MM.1S (cell line): Measurements from ENCODE around the gene LYZL6.

ENCODE experiments used
- EZH2 ChIP-seq: fragments of 300-600 bp; sonication (generic); optimal IDR thresholded peaks from 2 replicates; pipeline ENCODE3; 2017; ENCODE audit warnings: low read depth, mild to moderate bottlenecking, antibody characterized with exemption, low read length, mixed read lengths
- EZH2phosphoT487 ChIP-seq: fragments of 300-600 bp; sonication (generic); IDR thresholded peaks from 2 replicates; pipeline ENCODE4 v1.6.1; 2018; ENCODE audit warnings: antibody characterized with exemption, low read length
- TF ChIP-seq, protein P1 (sequence below): fragments of 300-600 bp; sonication (generic); IDR thresholded peaks from 2 replicates; pipeline ENCODE4 v1.5.1; 2016; ENCODE audit warnings: antibody characterized with exemption, low read length, mixed read lengths

DNA sequence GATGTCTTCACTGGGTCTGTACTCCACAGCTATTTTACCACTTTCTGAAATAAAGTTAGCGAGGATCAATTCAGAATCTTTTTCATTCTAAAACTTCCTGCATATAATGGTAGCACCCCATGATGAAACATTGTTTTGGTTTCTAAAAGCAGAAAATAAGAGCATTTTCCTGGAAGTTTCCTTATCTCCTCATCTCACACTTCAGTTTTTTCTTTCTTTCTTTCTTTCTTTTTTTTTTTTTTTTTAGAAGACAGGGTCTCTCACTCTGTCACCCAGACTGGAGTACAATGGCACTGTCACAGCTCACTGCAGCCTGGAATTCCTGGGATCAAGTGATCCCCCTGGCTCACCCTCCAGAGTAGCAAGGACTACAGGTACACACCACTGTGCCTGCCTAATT lies 23.3 kb downstream of the LYZL6 start:
- TF ChIP-seq, protein P1, sequence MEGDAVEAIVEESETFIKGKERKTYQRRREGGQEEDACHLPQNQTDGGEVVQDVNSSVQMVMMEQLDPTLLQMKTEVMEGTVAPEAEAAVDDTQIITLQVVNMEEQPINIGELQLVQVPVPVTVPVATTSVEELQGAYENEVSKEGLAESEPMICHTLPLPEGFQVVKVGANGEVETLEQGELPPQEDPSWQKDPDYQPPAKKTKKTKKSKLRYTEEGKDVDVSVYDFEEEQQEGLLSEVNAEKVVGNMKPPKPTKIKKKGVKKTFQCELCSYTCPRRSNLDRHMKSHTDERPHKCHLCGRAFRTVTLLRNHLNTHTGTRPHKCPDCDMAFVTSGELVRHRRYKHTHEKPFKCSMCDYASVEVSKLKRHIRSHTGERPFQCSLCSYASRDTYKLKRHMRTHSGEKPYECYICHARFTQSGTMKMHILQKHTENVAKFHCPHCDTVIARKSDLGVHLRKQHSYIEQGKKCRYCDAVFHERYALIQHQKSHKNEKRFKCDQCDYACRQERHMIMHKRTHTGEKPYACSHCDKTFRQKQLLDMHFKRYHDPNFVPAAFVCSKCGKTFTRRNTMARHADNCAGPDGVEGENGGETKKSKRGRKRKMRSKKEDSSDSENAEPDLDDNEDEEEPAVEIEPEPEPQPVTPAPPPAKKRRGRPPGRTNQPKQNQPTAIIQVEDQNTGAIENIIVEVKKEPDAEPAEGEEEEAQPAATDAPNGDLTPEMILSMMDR, result no peak
- TF ChIP-seq EZH2phosphoT487 (no peak), EZH2 (no peak)
